Uterus (tissue), 2 donors: ENCODE measurements around the gene MAN2B1.
"Not testable (repeated sequence)": the region's sequence is repeated elsewhere in the genome, so short reads cannot be mapped to it uniquely, and the experiment has no call there.

Experiments used
- CTCF ChIP-seq, 4 experiments: fragments of 200-600 bp in 2 of 4; fragments of 450-650 bp in 2 of 4; sonication (generic) in 2 of 4; IDR thresholded peaks; one replicate each; pipeline ENCODE4 v1.5.1; 2016 to 2019; ENCODE audit warnings: antibody characterized with exemption in 4 of 4, mild to moderate bottlenecking in 2 of 4, moderate library complexity in 1 of 4
- POLR2A ChIP-seq, 2 donors: fragments of 450-650 bp; IDR thresholded peaks; one replicate each; pipeline ENCODE4 v1.6.1; 2016; ENCODE audit warnings: antibody characterized with exemption in 2 of 2, mild to moderate bottlenecking in 1 of 2, moderate library complexity in 1 of 2

- not testable (repeated sequence) for TF ChIP-seq CTCF, POLR2A (IDR thresholded peaks at IDR 0.05)
These were observed 45.1 kb downstream of the MAN2B1 start for GRCh38 chr19:12621253-12622024.
